ENCODE results near the gene ALPL.

Gene ALPL

GRCh38 chr1:21518774-21519455 is 9.7 kb downstream of the ALPL start:
- TF ChIP-seq, protein P1, sequence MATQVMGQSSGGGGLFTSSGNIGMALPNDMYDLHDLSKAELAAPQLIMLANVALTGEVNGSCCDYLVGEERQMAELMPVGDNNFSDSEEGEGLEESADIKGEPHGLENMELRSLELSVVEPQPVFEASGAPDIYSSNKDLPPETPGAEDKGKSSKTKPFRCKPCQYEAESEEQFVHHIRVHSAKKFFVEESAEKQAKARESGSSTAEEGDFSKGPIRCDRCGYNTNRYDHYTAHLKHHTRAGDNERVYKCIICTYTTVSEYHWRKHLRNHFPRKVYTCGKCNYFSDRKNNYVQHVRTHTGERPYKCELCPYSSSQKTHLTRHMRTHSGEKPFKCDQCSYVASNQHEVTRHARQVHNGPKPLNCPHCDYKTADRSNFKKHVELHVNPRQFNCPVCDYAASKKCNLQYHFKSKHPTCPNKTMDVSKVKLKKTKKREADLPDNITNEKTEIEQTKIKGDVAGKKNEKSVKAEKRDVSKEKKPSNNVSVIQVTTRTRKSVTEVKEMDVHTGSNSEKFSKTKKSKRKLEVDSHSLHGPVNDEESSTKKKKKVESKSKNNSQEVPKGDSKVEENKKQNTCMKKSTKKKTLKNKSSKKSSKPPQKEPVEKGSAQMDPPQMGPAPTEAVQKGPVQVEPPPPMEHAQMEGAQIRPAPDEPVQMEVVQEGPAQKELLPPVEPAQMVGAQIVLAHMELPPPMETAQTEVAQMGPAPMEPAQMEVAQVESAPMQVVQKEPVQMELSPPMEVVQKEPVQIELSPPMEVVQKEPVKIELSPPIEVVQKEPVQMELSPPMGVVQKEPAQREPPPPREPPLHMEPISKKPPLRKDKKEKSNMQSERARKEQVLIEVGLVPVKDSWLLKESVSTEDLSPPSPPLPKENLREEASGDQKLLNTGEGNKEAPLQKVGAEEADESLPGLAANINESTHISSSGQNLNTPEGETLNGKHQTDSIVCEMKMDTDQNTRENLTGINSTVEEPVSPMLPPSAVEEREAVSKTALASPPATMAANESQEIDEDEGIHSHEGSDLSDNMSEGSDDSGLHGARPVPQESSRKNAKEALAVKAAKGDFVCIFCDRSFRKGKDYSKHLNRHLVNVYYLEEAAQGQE (IDR thresholded peaks at IDR 0.05; ENCODE audit: insufficient read depth in 1 of 2, low read depth in 2 of 2, low read length in 2 of 2), result no peak
- TF ChIP-seq FOXP2 (optimal IDR thresholded peaks at IDR 0.05; ENCODE audit: borderline replicate concordance, extremely low read depth, extremely low read length, insufficient read depth), result no peak
- TF ChIP-seq TAF1 (IDR thresholded peaks at IDR 0.05; ENCODE audit: borderline replicate concordance, insufficient read depth, low read length), result no peak
- TF ChIP-seq SIN3A (IDR thresholded peaks at IDR 0.05; ENCODE audit: borderline replicate concordance, insufficient read depth, low read length), result no peak
- TF ChIP-seq POLR2AphosphoS5 (IDR thresholded peaks at IDR 0.05; ENCODE audit: low read depth, low read length), result no peak

- TF ChIP-seq SIN3A (IDR thresholded peaks at IDR 0.05; ENCODE audit: borderline replicate concordance, insufficient read depth, low read length) (no peak), TAF1 (IDR thresholded peaks at IDR 0.05; ENCODE audit: borderline replicate concordance, insufficient read depth, low read length) (no peak), POLR2AphosphoS5 (IDR thresholded peaks at IDR 0.05; ENCODE audit: low read depth, low read length) (no peak), FOXP2 (optimal IDR thresholded peaks at IDR 0.05; ENCODE audit: borderline replicate concordance, extremely low read depth, extremely low read length, insufficient read depth) (no peak)
- TF ChIP-seq, protein P1 (IDR thresholded peaks at IDR 0.05; ENCODE audit: insufficient read depth in 1 of 2, low read depth in 2 of 2, low read length in 2 of 2), result no peak
These were observed 11.9 kb downstream of the ALPL start for GRCh38 chr1:21520899-21521716.

DNA sequence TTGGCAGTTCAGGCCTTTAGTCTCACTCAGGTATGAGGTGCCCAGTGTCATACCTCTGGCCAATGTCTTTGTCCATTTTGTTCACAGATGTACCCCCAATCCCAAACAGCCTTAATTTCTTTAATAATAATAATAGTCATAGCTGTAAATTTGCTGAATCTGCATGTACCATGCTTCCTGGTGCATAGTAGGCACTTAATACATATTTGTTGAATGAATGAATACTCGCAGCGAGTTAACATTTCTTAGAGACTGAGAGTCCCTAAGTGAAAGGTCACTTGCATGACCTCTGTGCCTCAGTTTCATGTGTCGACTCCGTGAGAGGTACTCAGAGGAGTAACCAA is 12.5 kb downstream of the ALPL start:
- TF ChIP-seq POLR2AphosphoS5 (IDR thresholded peaks at IDR 0.05; ENCODE audit: low read depth, low read length), result no peak
- no peak for TF ChIP-seq SIN3A (IDR thresholded peaks at IDR 0.05; ENCODE audit: borderline replicate concordance, insufficient read depth, low read length)
- no peak for TF ChIP-seq FOXP2 (optimal IDR thresholded peaks at IDR 0.05; ENCODE audit: borderline replicate concordance, extremely low read depth, extremely low read length, insufficient read depth)
- TF ChIP-seq, protein P1 (IDR thresholded peaks at IDR 0.05; ENCODE audit: insufficient read depth in 1 of 2, low read depth in 2 of 2, low read length in 2 of 2), result no peak
- no peak for TF ChIP-seq TAF1 (IDR thresholded peaks at IDR 0.05; ENCODE audit: borderline replicate concordance, insufficient read depth, low read length)

DNA sequence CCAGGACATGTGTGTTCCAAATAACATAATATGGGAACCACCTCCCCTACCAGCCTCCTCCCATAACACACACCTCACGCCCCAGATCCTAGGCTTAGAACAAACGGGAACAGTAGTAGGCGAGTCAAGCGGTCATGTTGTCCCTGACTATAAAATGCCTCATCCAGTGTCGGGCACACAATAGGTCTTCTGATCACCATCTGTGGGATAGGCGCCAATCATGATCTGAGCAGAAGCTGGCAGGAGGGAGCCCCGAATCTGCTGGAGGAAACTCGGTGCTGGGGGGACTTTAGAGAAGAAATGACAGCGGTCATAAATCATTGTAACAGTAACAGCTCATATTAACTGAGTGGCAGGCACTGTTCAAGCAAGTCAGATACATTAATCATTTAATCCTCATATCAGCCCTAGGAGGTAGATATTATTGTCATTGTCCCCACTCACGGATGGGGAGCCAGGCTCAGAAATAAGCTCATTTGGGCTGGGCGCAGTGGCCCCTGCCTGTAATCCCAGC is 13.4 kb downstream of the ALPL start:
- TF ChIP-seq POLR2AphosphoS5 (IDR thresholded peaks at IDR 0.05; ENCODE audit: low read depth, low read length) (no peak), FOXP2 (optimal IDR thresholded peaks at IDR 0.05; ENCODE audit: borderline replicate concordance, extremely low read depth, extremely low read length, insufficient read depth) (no peak), TAF1 (IDR thresholded peaks at IDR 0.05; ENCODE audit: borderline replicate concordance, insufficient read depth, low read length) (no peak), SIN3A (IDR thresholded peaks at IDR 0.05; ENCODE audit: borderline replicate concordance, insufficient read depth, low read length) (no peak)
- TF ChIP-seq, protein P1 (IDR thresholded peaks at IDR 0.05; ENCODE audit: insufficient read depth in 1 of 2, low read depth in 2 of 2, low read length in 2 of 2), result no peak
